ENCODE measurements around the gene TRAP1. TPM values are rescaled to one million over a fixed set of nuclear protein-coding genes. Genes with fewer than 3 reads are reported as not detected.

TRAP1 gene
- total and polyA plus RNA-seq, 2 experiments from 2014 or later, result 143 to 228 TPM

DNA sequence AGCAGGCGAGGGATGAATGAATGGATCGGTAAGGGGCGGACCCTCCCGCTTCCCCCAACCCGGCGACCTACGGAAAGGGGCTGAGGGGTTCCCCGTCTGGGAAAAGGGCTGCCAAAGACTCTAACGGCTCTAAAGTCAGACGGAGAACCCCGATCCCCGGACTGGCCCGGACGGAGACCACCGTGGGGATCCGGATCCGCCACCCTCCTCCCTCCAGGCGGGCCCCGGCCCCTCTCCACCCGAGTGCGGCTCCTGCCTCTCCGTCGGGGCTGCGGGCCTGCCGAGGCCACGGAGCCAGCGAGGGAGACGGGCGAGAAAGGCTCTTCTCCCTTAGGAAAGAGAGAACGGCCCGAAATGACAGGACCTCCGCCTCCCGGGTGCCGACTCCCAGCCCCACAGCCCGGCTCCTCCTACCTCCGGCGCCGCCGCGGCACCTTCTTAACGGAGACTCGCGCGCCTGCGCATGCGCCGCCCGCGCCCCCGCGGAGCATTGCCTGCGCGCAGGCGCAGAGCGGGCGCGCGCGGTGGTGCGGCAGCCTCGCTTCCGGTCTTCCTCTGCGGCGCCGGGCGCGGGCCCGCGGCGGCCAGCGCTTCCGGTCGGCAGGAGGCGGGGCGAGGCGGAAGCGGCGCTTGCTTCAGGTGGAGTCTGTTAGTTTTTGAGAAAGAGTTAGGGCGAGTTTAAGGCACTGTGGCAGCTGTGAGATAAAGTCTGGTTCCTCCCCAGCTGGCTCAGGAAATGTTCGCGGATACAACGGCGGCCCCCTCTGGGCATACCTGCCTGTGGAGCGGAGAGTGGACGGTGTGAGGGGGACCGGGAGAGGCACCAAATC is 106.0 kb downstream of the TRAP1 start, which contains the start of gene SLX4:
TSS of gene SLX4 (minus strand) at position 461 of the 830 bp plus-strand sequence. CDS start 2,642 bp downstream, outside the sequence.
- Histone ChIP-seq H3F3A (replicated peaks; ENCODE audit: low read depth) (peaks cover 15% of the 10 kb centered on the region; the same call in 1 of the 2 replicates), H3K4me2 (peak within 1 kb of the TSS; percentile 96), H2AFZ (peak within 1 kb of the TSS; percentile 98), H3K4me1 (ENCODE audit: insufficient read depth) (peaks cover 6% of the 10 kb centered on the region), H3K27ac (ENCODE audit: low read depth) (peak within 1 kb of the TSS; percentile 87), H4K20me1 (replicated peaks; ENCODE audit: insufficient read depth) (0 out of 2 replicates have a peak, but pooled peaks cover 9% of the 10 kb centered on the region), H3K9me2 (ENCODE audit: insufficient read depth) (no peaks in the 10 kb centered on the region), H3K4me3 (peak within 1 kb of the TSS; percentile 98), H3K79me2 (replicated peaks; ENCODE audit: insufficient read depth) (peaks cover 44% of the 10 kb centered on the region), H3K27me3 (ENCODE audit: insufficient read depth) (no peaks in the 10 kb centered on the region), H3K36me3 (ENCODE audit: insufficient read depth) (no peaks in the 10 kb centered on the region)
- H3K9me3 Mint-ChIP-seq, result no peaks in the 10 kb centered on the region
- peaks cover 6% of the 10 kb centered on the region for H3K27me3 Mint-ChIP-seq (ENCODE audit: insufficient read depth, low read depth, poor library complexity)
- ATAC-seq, result peak; percentile 91
- peak within 1 kb of the TSS; percentile 91 for H3K27ac Mint-ChIP-seq
- DNase-seq (ENCODE audit: low spot score), result peak; percentile 94
- peaks cover 9% of the 10 kb centered on the region; the same call in 2 of the 3 replicates for H3K36me3 Mint-ChIP-seq (ENCODE audit: low read depth)
- TF ChIP-seq POLR2AphosphoS5 (IDR thresholded peaks at IDR 0.05; ENCODE audit: low read depth), result peak; percentile 73
- TF ChIP-seq, protein P1, sequence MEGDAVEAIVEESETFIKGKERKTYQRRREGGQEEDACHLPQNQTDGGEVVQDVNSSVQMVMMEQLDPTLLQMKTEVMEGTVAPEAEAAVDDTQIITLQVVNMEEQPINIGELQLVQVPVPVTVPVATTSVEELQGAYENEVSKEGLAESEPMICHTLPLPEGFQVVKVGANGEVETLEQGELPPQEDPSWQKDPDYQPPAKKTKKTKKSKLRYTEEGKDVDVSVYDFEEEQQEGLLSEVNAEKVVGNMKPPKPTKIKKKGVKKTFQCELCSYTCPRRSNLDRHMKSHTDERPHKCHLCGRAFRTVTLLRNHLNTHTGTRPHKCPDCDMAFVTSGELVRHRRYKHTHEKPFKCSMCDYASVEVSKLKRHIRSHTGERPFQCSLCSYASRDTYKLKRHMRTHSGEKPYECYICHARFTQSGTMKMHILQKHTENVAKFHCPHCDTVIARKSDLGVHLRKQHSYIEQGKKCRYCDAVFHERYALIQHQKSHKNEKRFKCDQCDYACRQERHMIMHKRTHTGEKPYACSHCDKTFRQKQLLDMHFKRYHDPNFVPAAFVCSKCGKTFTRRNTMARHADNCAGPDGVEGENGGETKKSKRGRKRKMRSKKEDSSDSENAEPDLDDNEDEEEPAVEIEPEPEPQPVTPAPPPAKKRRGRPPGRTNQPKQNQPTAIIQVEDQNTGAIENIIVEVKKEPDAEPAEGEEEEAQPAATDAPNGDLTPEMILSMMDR (conservative IDR thresholded peaks at IDR 0.05; ENCODE audit: low read depth in 2 of 2), result no peak
- peak within 1 kb of the TSS; percentile 96 for H3K4me3 Mint-ChIP-seq
- H3K4me1 Mint-ChIP-seq, result peaks cover 21% of the 10 kb centered on the region

DNA sequence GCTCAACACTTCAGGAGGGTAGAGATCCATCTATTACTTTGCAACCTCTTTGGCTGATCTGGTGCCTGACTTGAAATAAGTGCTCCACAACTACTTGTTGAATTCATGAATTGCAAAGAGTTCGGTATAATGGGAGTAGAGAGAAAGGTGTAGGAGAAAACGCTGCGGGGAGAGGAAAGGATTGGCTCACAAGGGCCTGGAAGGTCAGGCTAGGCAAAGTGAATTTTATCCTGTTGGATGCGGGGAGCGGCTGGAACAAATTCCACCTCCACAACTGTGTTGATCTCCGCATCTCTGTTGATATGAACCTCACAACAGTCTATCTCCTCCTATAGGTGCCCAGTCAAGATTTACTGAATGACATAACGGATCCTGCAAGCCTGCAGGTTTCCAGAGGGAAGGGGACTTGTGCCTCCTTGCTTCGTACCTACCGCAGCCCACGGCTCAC is 106.6 kb downstream of the TRAP1 start:
- Mint-ChIP-seq H3K4me3 (peak overlapping the region; percentile 96), H3K9me3 (no peaks in the 10 kb centered on the region), H3K27me3 (ENCODE audit: insufficient read depth, low read depth, poor library complexity) (peaks cover 6% of the 10 kb centered on the region), H3K27ac (no peak overlapping the region), H3K36me3 (ENCODE audit: low read depth) (peaks cover 15% of the 10 kb centered on the region), H3K4me1 (peaks cover 21% of the 10 kb centered on the region)
- Histone ChIP-seq H3K4me1 (ENCODE audit: insufficient read depth) (peaks cover 6% of the 10 kb centered on the region), H3K4me3 (peak overlapping the region; percentile 98), H3F3A (replicated peaks; ENCODE audit: low read depth) (peaks cover 16% of the 10 kb centered on the region; the same call in 1 of the 2 replicates), H2AFZ (peak overlapping the region; percentile 97), H3K36me3 (ENCODE audit: insufficient read depth) (no peaks in the 10 kb centered on the region), H3K9me2 (ENCODE audit: insufficient read depth) (no peaks in the 10 kb centered on the region), H3K4me2 (peak overlapping the region; percentile 96), H3K27ac (ENCODE audit: low read depth) (no peak overlapping the region), H3K79me2 (replicated peaks; ENCODE audit: insufficient read depth) (peaks cover 38% of the 10 kb centered on the region), H3K27me3 (ENCODE audit: insufficient read depth) (no peaks in the 10 kb centered on the region), H4K20me1 (replicated peaks; ENCODE audit: insufficient read depth) (0 out of 2 replicates have a peak, but pooled peaks cover 9% of the 10 kb centered on the region)
- ATAC-seq (peak; percentile 61), DNase-seq (ENCODE audit: low spot score) (peak; percentile 8)
- TF ChIP-seq, protein P1 (conservative IDR thresholded peaks at IDR 0.05; ENCODE audit: low read depth in 2 of 2), result no peak
- TF ChIP-seq EZH2phosphoT487 (IDR thresholded peaks at IDR 0.05; ENCODE audit: unreplicated experiment), result no peak
- TF ChIP-seq NANOG (IDR thresholded peaks at IDR 0.05; ENCODE audit: borderline replicate concordance), result no peak
- no peak for TF ChIP-seq CREB1 (CRISPR knock-in tag; IDR thresholded peaks at IDR 0.05; ENCODE audit: low read depth)
- TF ChIP-seq ZNF331 (CRISPR knock-in tag; IDR thresholded peaks at IDR 0.05; ENCODE audit: low read depth), result no peak
- no peak for TF ChIP-seq JUNB (IDR thresholded peaks at IDR 0.05; ENCODE audit: unreplicated experiment)
- TF ChIP-seq, protein P2, sequence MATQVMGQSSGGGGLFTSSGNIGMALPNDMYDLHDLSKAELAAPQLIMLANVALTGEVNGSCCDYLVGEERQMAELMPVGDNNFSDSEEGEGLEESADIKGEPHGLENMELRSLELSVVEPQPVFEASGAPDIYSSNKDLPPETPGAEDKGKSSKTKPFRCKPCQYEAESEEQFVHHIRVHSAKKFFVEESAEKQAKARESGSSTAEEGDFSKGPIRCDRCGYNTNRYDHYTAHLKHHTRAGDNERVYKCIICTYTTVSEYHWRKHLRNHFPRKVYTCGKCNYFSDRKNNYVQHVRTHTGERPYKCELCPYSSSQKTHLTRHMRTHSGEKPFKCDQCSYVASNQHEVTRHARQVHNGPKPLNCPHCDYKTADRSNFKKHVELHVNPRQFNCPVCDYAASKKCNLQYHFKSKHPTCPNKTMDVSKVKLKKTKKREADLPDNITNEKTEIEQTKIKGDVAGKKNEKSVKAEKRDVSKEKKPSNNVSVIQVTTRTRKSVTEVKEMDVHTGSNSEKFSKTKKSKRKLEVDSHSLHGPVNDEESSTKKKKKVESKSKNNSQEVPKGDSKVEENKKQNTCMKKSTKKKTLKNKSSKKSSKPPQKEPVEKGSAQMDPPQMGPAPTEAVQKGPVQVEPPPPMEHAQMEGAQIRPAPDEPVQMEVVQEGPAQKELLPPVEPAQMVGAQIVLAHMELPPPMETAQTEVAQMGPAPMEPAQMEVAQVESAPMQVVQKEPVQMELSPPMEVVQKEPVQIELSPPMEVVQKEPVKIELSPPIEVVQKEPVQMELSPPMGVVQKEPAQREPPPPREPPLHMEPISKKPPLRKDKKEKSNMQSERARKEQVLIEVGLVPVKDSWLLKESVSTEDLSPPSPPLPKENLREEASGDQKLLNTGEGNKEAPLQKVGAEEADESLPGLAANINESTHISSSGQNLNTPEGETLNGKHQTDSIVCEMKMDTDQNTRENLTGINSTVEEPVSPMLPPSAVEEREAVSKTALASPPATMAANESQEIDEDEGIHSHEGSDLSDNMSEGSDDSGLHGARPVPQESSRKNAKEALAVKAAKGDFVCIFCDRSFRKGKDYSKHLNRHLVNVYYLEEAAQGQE (IDR thresholded peaks at IDR 0.05; ENCODE audit: unreplicated experiment), result no peak
- TF ChIP-seq, protein P3, sequence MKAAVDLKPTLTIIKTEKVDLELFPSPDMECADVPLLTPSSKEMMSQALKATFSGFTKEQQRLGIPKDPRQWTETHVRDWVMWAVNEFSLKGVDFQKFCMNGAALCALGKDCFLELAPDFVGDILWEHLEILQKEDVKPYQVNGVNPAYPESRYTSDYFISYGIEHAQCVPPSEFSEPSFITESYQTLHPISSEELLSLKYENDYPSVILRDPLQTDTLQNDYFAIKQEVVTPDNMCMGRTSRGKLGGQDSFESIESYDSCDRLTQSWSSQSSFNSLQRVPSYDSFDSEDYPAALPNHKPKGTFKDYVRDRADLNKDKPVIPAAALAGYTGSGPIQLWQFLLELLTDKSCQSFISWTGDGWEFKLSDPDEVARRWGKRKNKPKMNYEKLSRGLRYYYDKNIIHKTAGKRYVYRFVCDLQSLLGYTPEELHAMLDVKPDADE (IDR thresholded peaks at IDR 0.05), result no peak
- no peak for TF ChIP-seq STAT1 (IDR thresholded peaks at IDR 0.05; ENCODE audit: unreplicated experiment)
